Endothelial cell of umbilical vein (primary cell): ENCODE results near the gene NMNAT3.

ENCODE experiments used
- EZH2 ChIP-seq: IDR thresholded peaks from 2 replicates; pipeline ENCODE4 v1.6.1; 2012; ENCODE audit warnings: borderline replicate concordance, low read depth, mild to moderate bottlenecking, moderate library complexity, low read length, inconsistent platforms; ENCODE audit not compliant: severe bottlenecking
- FOS ChIP-seq: IDR thresholded peaks from 2 replicates; pipeline ENCODE4 v1.6.1; 2011; ENCODE audit warnings: mild to moderate bottlenecking, low read length, moderate library complexity, borderline replicate concordance; ENCODE audit not compliant: insufficient read depth
- GATA2 ChIP-seq: IDR thresholded peaks from 2 replicates; pipeline ENCODE4 v1.7.0; 2011; ENCODE audit warnings: low read depth, mild to moderate bottlenecking, moderate library complexity, mixed read lengths, low read length; ENCODE audit not compliant: insufficient read length, insufficient read depth
- JUN ChIP-seq: IDR thresholded peaks from 2 replicates; pipeline ENCODE4 v1.6.1; 2011; ENCODE audit warnings: borderline replicate concordance, low read depth; ENCODE audit not compliant: insufficient read length, insufficient read depth
- MYC ChIP-seq: IDR thresholded peaks from one replicate; pipeline ENCODE4 v1.6.1; 2011; ENCODE audit warnings: mild to moderate bottlenecking, low read depth, low read length
- POLR2A ChIP-seq: IDR thresholded peaks from 2 replicates; pipeline ENCODE4 v1.6.1; 2012; ENCODE audit warnings: low read depth, mild to moderate bottlenecking, control low read depth, low read length
- POLR2AphosphoS5 ChIP-seq: IDR thresholded peaks from 2 replicates; pipeline ENCODE4 v1.6.1; 2012; ENCODE audit warnings: low read depth, mild to moderate bottlenecking, control low read depth, low read length, moderate library complexity; ENCODE audit not compliant: insufficient read depth
- TF ChIP-seq, protein P1 (sequence below), 2 donors: IDR thresholded peaks; 1 replicate in 1 of 2; 2 replicates in 1 of 2; pipeline ENCODE4 v1.5.1; 2011; ENCODE audit warnings: low read length in 2 of 2, mild to moderate bottlenecking in 2 of 2, moderate library complexity in 2 of 2, control low read depth in 1 of 2, inconsistent platforms in 1 of 2, low read depth in 1 of 2; ENCODE audit not compliant: insufficient read depth in 1 of 2; ENCODE audit errors: extremely low read depth in 1 of 2
- TF ChIP-seq, protein P2 (sequence below): IDR thresholded peaks from 2 replicates; pipeline ENCODE4 v1.6.1; 2011; ENCODE audit not compliant: insufficient read depth, insufficient read length

DNA sequence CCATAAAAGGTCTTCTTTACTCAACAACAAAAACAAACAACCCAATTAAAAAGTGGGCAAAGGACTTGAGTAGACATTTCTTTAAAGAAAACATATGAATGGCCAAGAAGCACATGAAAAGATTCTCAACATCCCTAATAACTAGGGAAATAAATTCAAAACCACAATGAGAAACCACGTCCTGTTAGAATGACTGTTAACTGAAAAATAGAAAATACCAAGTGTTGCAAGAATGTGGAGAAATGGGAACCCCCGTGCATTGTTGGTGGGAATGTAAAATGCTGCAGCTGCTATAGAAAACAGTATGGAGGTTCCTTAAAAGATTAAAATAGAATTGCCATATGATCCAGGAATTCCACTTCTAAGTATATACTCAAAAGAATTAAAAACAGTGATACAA, 34.8 kb downstream of the NMNAT3 start:
- no peak for TF ChIP-seq EZH2
- no peak for TF ChIP-seq POLR2AphosphoS5
- TF ChIP-seq MYC, result no peak
- TF ChIP-seq, protein P1, sequence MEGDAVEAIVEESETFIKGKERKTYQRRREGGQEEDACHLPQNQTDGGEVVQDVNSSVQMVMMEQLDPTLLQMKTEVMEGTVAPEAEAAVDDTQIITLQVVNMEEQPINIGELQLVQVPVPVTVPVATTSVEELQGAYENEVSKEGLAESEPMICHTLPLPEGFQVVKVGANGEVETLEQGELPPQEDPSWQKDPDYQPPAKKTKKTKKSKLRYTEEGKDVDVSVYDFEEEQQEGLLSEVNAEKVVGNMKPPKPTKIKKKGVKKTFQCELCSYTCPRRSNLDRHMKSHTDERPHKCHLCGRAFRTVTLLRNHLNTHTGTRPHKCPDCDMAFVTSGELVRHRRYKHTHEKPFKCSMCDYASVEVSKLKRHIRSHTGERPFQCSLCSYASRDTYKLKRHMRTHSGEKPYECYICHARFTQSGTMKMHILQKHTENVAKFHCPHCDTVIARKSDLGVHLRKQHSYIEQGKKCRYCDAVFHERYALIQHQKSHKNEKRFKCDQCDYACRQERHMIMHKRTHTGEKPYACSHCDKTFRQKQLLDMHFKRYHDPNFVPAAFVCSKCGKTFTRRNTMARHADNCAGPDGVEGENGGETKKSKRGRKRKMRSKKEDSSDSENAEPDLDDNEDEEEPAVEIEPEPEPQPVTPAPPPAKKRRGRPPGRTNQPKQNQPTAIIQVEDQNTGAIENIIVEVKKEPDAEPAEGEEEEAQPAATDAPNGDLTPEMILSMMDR (IDR thresholded peaks at IDR 0.05; ENCODE audit: extremely low read depth in 1 of 2, insufficient read depth in 1 of 2, low read depth in 1 of 2, low read length in 2 of 2), result no peak
- TF ChIP-seq POLR2A, result no peak
- TF ChIP-seq FOS, result no peak
- TF ChIP-seq, protein P2, sequence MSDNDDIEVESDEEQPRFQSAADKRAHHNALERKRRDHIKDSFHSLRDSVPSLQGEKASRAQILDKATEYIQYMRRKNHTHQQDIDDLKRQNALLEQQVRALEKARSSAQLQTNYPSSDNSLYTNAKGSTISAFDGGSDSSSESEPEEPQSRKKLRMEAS, result no peak
- TF ChIP-seq JUN, result no peak
- TF ChIP-seq GATA2, result no peak
